Skeletal muscle tissue (tissue), 4 donors: ENCODE measurements around the gene TCF12. TPM values are rescaled to one million over a fixed set of nuclear protein-coding genes. Genes with fewer than 3 reads are reported as not detected.
"Not testable (repeated sequence)": the region's sequence is repeated elsewhere in the genome, so short reads cannot be mapped to it uniquely, and the experiment has no call there.

Experiments
- H3K27ac ChIP-seq: one replicate; pipeline ENCODE4 v1.7.0; 2013; ENCODE audit warnings: mild to moderate bottlenecking, low read depth, low read length, inconsistent platforms
- H3K27me3 ChIP-seq, 3 donors: one replicate each; pipeline ENCODE4 v1.7.0; 2013; ENCODE audit warnings: low read length in 3 of 3; ENCODE audit not compliant: control insufficient read depth in 3 of 3, insufficient read depth in 3 of 3
- H3K36me3 ChIP-seq, 3 donors: one replicate each; pipeline ENCODE4 v1.7.0; 2013; ENCODE audit warnings: low read length in 3 of 3; ENCODE audit not compliant: control insufficient read depth in 3 of 3, insufficient read depth in 3 of 3
- H3K4me1 ChIP-seq, 3 donors: one replicate each; pipeline ENCODE4 v1.7.0; 2013; ENCODE audit warnings: low read length in 3 of 3, mild to moderate bottlenecking in 3 of 3; ENCODE audit not compliant: control insufficient read depth in 3 of 3, insufficient read depth in 3 of 3
- H3K4me3 ChIP-seq, 3 donors: one replicate each; pipeline ENCODE4 v1.7.0; 2013; ENCODE audit warnings: low read length in 3 of 3
- H3K9ac ChIP-seq, 3 donors: one replicate each; pipeline ENCODE4 v1.7.0; 2013; ENCODE audit warnings: low read length in 3 of 3, mild to moderate bottlenecking in 3 of 3, moderate library complexity in 2 of 3, low read depth in 1 of 3
- H3K9me3 ChIP-seq, 3 donors: one replicate each; pipeline ENCODE4 v1.7.0; 2013; ENCODE audit warnings: low read length in 3 of 3; ENCODE audit not compliant: control insufficient read depth in 3 of 3
- total RNA-seq: library from RNA; depleted of rRNA; stranded (reverse); fragments of >200 nt; gene quantifications from one replicate; pipeline ENCODE4 v1.2.3, GENCODE V29; 2014
- donor health status: Osteomylitis.

The TCF12 gene
- total RNA-seq, 1 donor from 2014 or later = 136 TPM

DNA sequence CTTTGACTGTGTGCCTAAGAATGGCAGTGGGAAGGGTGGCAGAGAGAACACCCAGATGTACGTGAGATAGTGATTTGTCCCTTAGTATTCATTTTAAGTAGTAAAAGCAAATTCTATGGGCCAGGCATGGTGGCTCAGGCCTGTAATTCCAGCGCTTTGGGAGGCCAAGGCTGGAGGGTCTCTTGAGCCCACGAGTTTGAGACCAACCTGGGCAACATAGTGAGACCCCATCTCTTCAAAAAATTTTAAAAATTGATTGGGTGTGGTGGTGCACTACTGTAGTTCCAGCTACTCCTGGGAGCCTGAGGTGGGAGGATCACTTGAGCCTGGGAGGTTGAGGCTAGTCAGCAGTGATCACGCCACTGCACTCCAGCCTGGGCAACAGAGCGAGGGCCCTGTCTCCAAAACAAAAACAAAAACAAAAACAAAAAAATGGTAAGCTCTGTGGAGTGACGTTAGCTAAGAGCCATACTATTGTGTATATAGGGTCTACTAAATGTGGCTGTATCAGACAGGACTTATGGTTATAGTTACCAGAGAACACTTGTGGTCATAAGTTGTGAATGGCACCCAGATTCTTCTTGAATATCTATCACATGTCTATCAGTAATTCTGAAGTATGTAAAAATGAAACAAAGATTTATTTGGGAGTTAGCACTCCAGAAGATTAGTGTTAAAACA lies 171.5 kb downstream of the TCF12 start:
- H3K4me3 ChIP-seq = no peak overlapping the region
- peaks cover 0 to 3% (median 0%) of the 10 kb centered on the region in 3 donors for H3K36me3 ChIP-seq
- H3K27me3 ChIP-seq = no peaks in the 10 kb centered on the region
- H3K4me1 ChIP-seq = no peaks in the 10 kb centered on the region
- H3K9ac ChIP-seq = no peak overlapping the region
- no peaks in the 10 kb centered on the region for H3K9me3 ChIP-seq
- no peak overlapping the region for H3K27ac ChIP-seq

DNA sequence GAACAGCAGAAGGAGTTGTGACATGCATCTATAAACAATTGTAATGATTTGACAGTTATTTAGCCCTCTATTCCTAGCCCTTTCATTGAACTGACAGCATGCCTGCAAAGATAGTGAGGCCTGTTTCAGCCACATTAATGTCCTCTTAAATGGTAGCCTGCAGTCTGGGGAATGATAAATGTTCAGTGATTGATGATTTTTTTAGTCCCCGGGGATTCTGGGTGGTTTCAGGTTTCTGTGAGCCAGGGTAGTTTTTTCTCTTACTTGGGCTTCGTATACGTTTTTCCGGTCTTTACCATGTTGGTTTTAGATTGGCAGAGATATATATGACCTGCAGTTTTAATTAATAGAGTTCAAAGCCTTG lies 172.0 kb downstream of the TCF12 start:
- no peak overlapping the region for H3K9ac ChIP-seq
- no peak overlapping the region for H3K4me3 ChIP-seq
- H3K27me3 ChIP-seq = no peaks in the 10 kb centered on the region
- H3K36me3 ChIP-seq = peaks cover 0 to 3% (median 0%) of the 10 kb centered on the region in 3 donors
- H3K27ac ChIP-seq = no peak overlapping the region
- no peaks in the 10 kb centered on the region for H3K9me3 ChIP-seq
- no peaks in the 10 kb centered on the region for H3K4me1 ChIP-seq

DNA sequence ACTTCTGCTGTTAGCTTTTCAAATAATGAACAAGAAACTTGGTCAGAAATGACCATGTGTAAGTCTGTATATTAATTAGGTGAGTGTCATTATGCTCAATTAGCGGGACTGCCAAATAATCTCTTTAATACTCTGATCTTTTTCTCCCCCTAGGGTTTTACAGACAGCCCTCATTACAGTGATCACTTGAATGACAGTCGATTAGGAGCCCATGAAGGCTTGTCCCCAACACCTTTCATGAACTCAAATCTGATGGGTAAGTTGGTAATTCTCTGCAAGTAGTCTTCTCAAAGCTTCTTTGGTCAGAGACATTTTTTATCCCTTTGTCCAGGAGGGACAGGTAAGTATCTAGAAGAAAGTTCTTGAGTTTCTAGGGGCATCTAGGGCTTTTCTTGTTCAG lies 173.2 kb downstream of the TCF12 start:
- H3K27ac ChIP-seq = no peak overlapping the region
- H3K9me3 ChIP-seq = no peaks in the 10 kb centered on the region
- no peaks in the 10 kb centered on the region for H3K27me3 ChIP-seq
- no peak overlapping the region for H3K9ac ChIP-seq
- H3K36me3 ChIP-seq = peaks cover 0 to 3% (median 0%) of the 10 kb centered on the region in 3 donors
- no peak overlapping the region for H3K4me3 ChIP-seq
- H3K4me1 ChIP-seq = no peaks in the 10 kb centered on the region

DNA sequence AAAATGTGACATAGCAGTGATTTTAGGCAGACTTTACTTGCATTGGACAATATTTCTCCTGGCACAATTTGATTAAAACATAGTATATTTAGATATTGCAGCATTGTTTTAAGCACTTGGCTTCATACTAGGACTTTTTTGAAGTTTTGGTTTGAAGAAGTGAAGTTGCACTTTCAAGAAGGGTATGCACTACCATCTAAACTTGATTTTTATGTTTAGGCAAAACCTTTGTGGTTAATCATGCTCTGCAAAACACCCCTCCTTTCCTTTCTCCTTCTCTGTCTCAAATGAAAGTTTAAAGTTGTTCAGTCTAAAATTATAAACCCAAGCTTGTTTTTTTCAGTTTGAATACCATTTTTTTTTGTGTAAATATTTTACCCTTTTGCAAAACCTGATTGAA lies 173.8 kb downstream of the TCF12 start:
- Histone ChIP-seq H3K9ac (no peak overlapping the region), H3K4me1 (no peaks in the 10 kb centered on the region), H3K27me3 (no peaks in the 10 kb centered on the region), H3K36me3 (peaks cover 0 to 3% (median 0%) of the 10 kb centered on the region in 3 donors), H3K9me3 (no peaks in the 10 kb centered on the region), H3K4me3 (no peak overlapping the region), H3K27ac (no peak overlapping the region)

DNA sequence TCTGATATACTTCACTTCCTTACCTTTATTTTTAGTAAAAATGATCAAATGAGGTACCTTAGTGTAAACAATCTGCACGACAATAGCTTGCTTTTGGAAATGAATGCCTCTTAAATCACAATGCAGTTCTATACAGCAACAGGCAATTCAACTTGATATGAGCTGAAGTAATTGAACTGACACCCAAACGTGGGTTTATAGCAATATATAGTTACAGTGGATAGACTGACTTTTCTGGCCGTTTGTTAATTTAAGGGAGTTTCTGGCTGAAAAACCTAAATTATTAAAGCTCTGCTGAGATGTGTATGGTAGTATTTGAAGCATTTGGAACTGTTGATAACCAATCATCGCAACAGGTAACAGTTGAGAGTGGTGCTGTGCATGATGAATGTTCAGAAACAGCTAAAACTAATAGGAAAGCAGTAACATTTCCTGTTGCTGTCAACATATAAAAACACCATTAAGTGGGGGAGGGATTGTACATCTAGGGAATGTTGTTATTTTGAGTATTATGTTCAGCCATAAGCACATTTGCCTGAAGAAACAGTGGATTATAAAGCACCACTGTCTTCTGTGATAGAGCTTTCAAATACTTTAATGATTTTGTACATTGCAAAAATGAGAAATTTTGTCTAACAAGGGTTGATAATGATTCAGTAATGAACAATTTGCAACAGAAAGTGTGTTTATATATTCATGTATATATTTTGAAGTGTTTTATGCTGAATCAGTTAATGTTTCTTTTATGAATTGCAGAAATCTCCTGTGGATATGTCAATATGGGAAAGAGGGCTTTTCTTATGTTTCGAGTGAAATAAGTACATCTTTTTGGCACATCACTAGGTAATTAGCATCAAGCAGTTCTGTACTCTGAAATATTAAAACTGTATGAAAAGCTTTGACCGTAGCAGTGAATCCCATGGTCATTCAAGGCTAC lies 176.1 kb downstream of the TCF12 start:
- H3K4me3 ChIP-seq = no peak overlapping the region
- H3K9me3 ChIP-seq = no peaks in the 10 kb centered on the region
- H3K4me1 ChIP-seq = no peaks in the 10 kb centered on the region
- no peak overlapping the region for H3K9ac ChIP-seq
- H3K36me3 ChIP-seq = peaks cover 0 to 3% (median 0%) of the 10 kb centered on the region in 3 donors
- no peaks in the 10 kb centered on the region for H3K27me3 ChIP-seq
- H3K27ac ChIP-seq = no peak overlapping the region

DNA sequence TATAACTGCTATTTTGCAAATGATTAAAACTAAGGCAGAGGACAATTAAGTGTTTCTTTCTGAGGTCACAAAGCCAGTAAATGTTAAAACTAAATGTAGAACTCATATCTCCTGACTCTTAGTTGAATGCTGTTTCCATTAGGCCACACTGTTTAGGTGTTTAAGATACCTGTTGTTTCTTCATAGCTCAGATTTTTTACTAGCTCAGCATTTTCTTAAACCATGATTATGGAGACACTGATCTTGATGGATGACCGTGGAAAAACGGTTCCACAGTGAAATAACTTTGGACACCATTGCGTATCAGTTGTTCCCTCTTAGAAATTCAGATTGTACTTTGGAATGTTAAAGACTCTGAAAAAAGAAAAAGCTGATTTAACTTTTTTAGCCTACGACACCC lies 177.5 kb downstream of the TCF12 start:
- H3K36me3 ChIP-seq = peaks cover 0 to 3% (median 0%) of the 10 kb centered on the region in 3 donors
- H3K4me1 ChIP-seq = no peaks in the 10 kb centered on the region
- no peak overlapping the region for H3K9ac ChIP-seq
- H3K4me3 ChIP-seq = no peak overlapping the region
- no peaks in the 10 kb centered on the region for H3K9me3 ChIP-seq
- no peaks in the 10 kb centered on the region for H3K27me3 ChIP-seq
- H3K27ac ChIP-seq = no peak overlapping the region

DNA sequence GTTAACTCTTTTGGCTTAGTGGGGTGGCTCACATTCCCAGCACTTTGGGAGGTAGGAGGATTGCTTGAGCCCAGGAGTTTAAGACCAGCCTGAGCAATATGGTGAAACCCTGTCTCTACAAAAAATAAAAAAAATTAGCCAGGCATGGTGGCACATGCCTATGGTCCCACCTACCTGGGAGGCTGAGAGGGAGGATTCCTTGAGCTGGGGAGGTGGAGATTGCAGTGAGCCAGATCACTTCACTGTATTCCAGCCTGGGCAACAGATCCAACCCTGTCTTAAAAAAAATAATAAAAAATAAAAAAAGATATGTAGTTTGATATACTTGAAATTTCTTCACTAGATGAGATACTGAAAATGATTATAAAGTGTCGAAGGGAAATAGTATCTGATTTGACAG lies 178.8 kb downstream of the TCF12 start:
- Histone ChIP-seq H3K36me3 (peaks cover 0 to 3% (median 0%) of the 10 kb centered on the region in 3 donors), H3K4me3 (no peak overlapping the region), H3K4me1 (no peaks in the 10 kb centered on the region), H3K9me3 (no peaks in the 10 kb centered on the region), H3K9ac (no peak overlapping the region), H3K27ac (no peak overlapping the region), H3K27me3 (no peaks in the 10 kb centered on the region)

DNA sequence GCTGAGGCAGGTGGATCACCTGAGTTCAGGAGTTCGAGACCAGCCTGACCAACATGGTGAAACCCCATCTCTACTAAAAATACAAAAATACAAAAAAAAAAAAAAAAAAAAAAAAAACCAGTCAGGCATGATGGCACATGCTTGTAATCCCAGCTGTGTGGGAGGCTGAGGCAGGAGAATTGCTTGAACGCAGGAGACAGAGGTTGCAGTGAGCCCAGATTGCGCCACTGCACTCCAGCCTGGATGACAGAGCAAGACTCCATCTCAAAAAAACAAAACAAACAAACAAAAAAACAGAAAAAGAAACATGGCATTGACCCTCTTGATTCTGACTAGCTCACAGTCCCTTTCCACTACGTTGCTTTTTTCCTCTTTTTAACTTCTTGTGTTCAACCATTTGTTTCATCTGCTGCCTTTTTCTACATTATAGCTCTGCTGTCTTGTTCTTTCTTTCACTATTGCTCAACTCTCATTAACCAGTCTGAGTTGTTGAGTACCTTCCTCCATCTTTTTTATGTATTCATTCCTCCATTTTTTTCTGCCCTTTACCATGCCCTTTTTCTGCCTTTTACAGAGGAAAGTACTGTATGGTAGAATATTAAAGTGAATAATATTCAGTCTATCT lies 179.6 kb downstream of the TCF12 start:
- not testable (repeated sequence) for H3K36me3 ChIP-seq, H3K4me1 ChIP-seq, H3K27me3 ChIP-seq, H3K4me3 ChIP-seq, H3K9ac ChIP-seq, H3K27ac ChIP-seq, H3K9me3 ChIP-seq

DNA sequence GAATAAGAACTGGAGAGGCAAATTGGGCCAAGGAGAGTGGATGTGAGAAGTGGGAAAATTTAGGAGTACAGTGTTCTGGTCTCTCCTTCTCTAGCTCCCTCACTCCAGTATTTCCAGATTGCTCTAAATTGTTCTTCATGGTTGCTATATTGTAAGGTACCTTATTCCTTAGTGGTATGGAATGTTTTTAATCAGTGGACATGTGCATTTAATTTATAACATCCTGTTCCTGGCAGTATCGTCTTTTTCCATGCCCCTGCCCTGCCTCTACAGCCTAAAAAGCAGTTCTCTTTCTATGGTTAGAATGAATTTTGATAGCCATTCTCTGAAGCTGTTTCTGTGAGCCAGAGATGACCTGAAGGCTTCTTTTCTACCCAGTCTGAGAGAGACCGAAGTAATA lies 180.5 kb downstream of the TCF12 start:
- Histone ChIP-seq H3K4me3 (no peak overlapping the region), H3K9me3 (no peaks in the 10 kb centered on the region), H3K27ac (no peak overlapping the region), H3K36me3 (peaks cover 0 to under 1% (median 0%) of the 10 kb centered on the region in 3 donors), H3K9ac (no peak overlapping the region), H3K4me1 (no peaks in the 10 kb centered on the region), H3K27me3 (no peaks in the 10 kb centered on the region)

DNA sequence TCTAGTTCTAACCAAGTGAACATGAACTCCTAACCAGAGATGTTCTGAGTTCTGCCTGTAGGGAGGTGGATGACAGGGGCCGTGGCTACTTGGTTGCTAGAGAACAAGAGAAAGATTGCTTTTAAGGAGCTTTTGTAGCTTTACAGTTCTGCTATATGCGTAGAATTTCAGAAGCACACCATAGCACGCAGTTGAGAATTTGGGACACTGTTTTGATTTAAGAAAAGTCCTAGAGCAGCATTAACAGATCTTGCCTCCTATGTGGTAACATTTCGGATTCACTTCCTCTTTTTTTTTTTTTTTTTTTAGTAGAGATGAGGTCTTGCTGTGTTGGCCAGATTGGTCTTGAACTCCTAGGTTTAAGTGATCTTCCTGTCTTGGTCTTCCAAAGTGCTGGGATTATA lies 181.7 kb downstream of the TCF12 start:
- Histone ChIP-seq H3K4me1 (no peaks in the 10 kb centered on the region), H3K36me3 (no peaks in the 10 kb centered on the region), H3K27ac (no peak overlapping the region), H3K27me3 (no peaks in the 10 kb centered on the region), H3K9me3 (no peaks in the 10 kb centered on the region), H3K4me3 (no peak overlapping the region), H3K9ac (no peak overlapping the region)
